ENCODE measurements around the gene RASA3. TPM values are rescaled to one million over a fixed set of nuclear protein-coding genes. Genes with fewer than 3 reads are reported as not detected.

Gene RASA3
- total and polyA plus RNA-seq, 2 of the 4 experiments (the other 2 are of a cell fraction): 21.0 to 31.4 TPM

- DNase-seq: peak; percentile 84
- H3K4me3 ChIP-seq (ENCODE audit: insufficient read depth, low read depth, low read length): no peak overlapping the region
- ATAC-seq (ENCODE audit: low read depth): peak; percentile 74
- TF ChIP-seq MAZ (IDR thresholded peaks at IDR 0.05; ENCODE audit: borderline replicate concordance, low read depth, low read length) (peak; percentile 52), POLR2A (IDR thresholded peaks at IDR 0.05; ENCODE audit: low read depth, low read length) (no peak), CEBPB (IDR thresholded peaks at IDR 0.05; ENCODE audit: low read depth, low read length) (0 out of 2 replicates have a peak, but pooled peaks have one; percentile 0), SMC3 (IDR thresholded peaks at IDR 0.05; ENCODE audit: low read depth, low read length) (peak; percentile 7; the same call in 1 of the 2 replicates), BHLHE40 (IDR thresholded peaks at IDR 0.05; ENCODE audit: low read depth, low read length) (peak; percentile 85), FOS (IDR thresholded peaks at IDR 0.05; ENCODE audit: low read depth, low read length) (0 out of 2 replicates have a peak, but pooled peaks have one; percentile 18)
- no TSS peak for BruUV-seq (replicated peaks)
- no peak overlapping the region for H3K18ac ChIP-seq (ENCODE audit: low read depth, low read length)
- H3K27me3 ChIP-seq (ENCODE audit: control insufficient read depth, insufficient read depth, low read length): no peaks in the 10 kb centered on the region
- intact Hi-C loops (cut with micrococcal nuclease): no loop called here
- peaks cover 16% of the 10 kb centered on the region for H3K9me1 ChIP-seq (ENCODE audit: insufficient read depth, low read length)
- H3K14ac ChIP-seq (replicated peaks; ENCODE audit: low read depth, low read length): no peak overlapping the region
- POLR2A ChIA-PET (ENCODE audit: unreplicated experiment): no interaction called here
- in situ Hi-C loops (cut with MboI; ENCODE audit: low sequenced_read_pairs): no loop called here
- no peak overlapping the region for H3K27ac ChIP-seq (ENCODE audit: insufficient read depth, low read length)
- H3K23ac ChIP-seq (ENCODE audit: low read depth, low read length): peak overlapping the region; percentile 62; the same call in 1 of the 2 replicates
- H2BK120ac ChIP-seq (ENCODE audit: low read depth, low read length): no peak overlapping the region
- H2AFZ ChIP-seq (replicated peaks; ENCODE audit: low read length, poor library complexity): peak overlapping the region; percentile 9
- dilution Hi-C loops (cut with HindIII; ENCODE audit: low sequenced_read_pairs, unreplicated experiment): no loop called here
- peak overlapping the region; percentile 43 for H2AK9ac ChIP-seq (replicated peaks; ENCODE audit: low read depth, low read length, poor library complexity)
- 0 out of 2 replicates have a peak overlapping the region, but pooled peaks have one; percentile 34 for H4K91ac ChIP-seq (ENCODE audit: insufficient read depth, low read depth, low read length)
- no peaks in the 10 kb centered on the region for H3K9me3 ChIP-seq (ENCODE audit: control insufficient read depth, insufficient read depth, low read length)
- H4K20me1 ChIP-seq (ENCODE audit: insufficient read depth, low read length): peaks cover 88% of the 10 kb centered on the region
- H2BK5ac ChIP-seq (ENCODE audit: low read depth, low read length, poor library complexity, severe bottlenecking): peak overlapping the region; percentile 8
- H2BK20ac ChIP-seq (ENCODE audit: low read depth, low read length): no peak overlapping the region
- H3K79me1 ChIP-seq (ENCODE audit: low read depth in 1 of 2, low read length in 2 of 2): peaks cover 14 to 82% of the 10 kb centered on the region in 2 experiments
- no peak overlapping the region for H3K56ac ChIP-seq (ENCODE audit: extremely low read depth, insufficient read depth, low read length)
- peak overlapping the region in 1 of 2 experiments; percentile 1; a peak in 1 of 4 replicates for H4K8ac ChIP-seq (ENCODE audit: low read depth in 2 of 2, low read length in 2 of 2)
- CTCF ChIA-PET: interaction anchor here (0.6 kb wide), 1 partner anchor 17 kb away, joined by 7 read pairs; no protein-coding TSS in a partner anchor
- H3K4ac ChIP-seq (ENCODE audit: low read depth, low read length): no peak overlapping the region; the same call in 1 of the 2 replicates
- H3K9ac ChIP-seq (ENCODE audit: low read depth, low read length): no peak overlapping the region
- 0 out of 2 replicates have a peak overlapping the region, but pooled peaks have one; percentile 4 for H3K4me2 ChIP-seq (ENCODE audit: low read depth, low read length)
- H3K36me3 ChIP-seq (ENCODE audit: control insufficient read depth, insufficient read depth, low read length): peaks cover 17% of the 10 kb centered on the region
- 82% methylated on average over 19 of the region's 38 CpGs; no CpG with 5 or more reads in 1 of the 2 experiments for WGBS, 2 experiments (ENCODE audit: extremely low coverage in 2 of 2, insufficient read length in 1 of 2)
- H3K4me1 ChIP-seq (ENCODE audit: control insufficient read depth, insufficient read depth, low read length): peaks cover 14% of the 10 kb centered on the region
- 0 out of 2 replicates have a peak overlapping the region, but pooled peaks have one; percentile 1 for H2AK5ac ChIP-seq (ENCODE audit: low read depth, low read length)
- no peak overlapping the region for H2BK15ac ChIP-seq (ENCODE audit: low read depth, low read length)
- H4K5ac ChIP-seq (ENCODE audit: low read depth, low read length): no peak overlapping the region
Measured at GRCh38 chr13:114078461-114079451, 53.7 kb downstream of the RASA3 start.

Measured in IMR-90 (cell line).